Transverse colon (tissue), 4 donors: ENCODE measurements around the gene IP6K3. TPM values are rescaled to one million over a fixed set of nuclear protein-coding genes. Genes with fewer than 3 reads are reported as not detected.

Experiments
- DNase-seq: peaks from one replicate; pipeline ENCODE4 v3.0.0-alpha.2; 2019
- H3K27ac ChIP-seq, 4 donors: fragments of 200-600 bp; sonication (generic); 2 replicates each; pipeline ENCODE4 v1.5.1; 2016 to 2018; ENCODE audit warnings: inconsistent platforms in 4 of 4
- H3K27me3 ChIP-seq: fragments of 200-600 bp; sonication (generic); 2 replicates; pipeline ENCODE4 v1.5.1; 2017; ENCODE audit warnings: inconsistent platforms
- H3K36me3 ChIP-seq, 4 donors: fragments of 200-600 bp; sonication (generic); 2 replicates each; pipeline ENCODE4 v1.5.1; 2017 to 2019; ENCODE audit warnings: inconsistent platforms in 4 of 4
- H3K4me1 ChIP-seq, 4 donors: fragments of 200-600 bp; sonication (generic); 2 replicates each; pipeline ENCODE4 v1.5.1; 2017 to 2020; ENCODE audit warnings: inconsistent platforms in 4 of 4
- H3K4me3 ChIP-seq, 4 donors: fragments of 200-600 bp; sonication (generic); 1 replicate in 1 of 4; 2 replicates in 3 of 4; pipeline versions ENCODE4 v1.5.1 to v1.6.1; 2017 to 2019; ENCODE audit warnings: inconsistent platforms in 4 of 4
- H3K9me3 ChIP-seq, 2 donors: fragments of 200-600 bp; sonication (generic); 2 replicates each; pipeline ENCODE4 v1.5.1; 2017 to 2019; ENCODE audit warnings: inconsistent platforms in 2 of 2
- CTCF ChIP-seq, 5 experiments: fragments of 200-600 bp in 3 of 5; fragments of 450-650 bp in 2 of 5; sonication (generic) in 3 of 5; IDR thresholded peaks; 1 replicate in 2 of 5; 2 replicates in 3 of 5; pipeline ENCODE4 v1.5.1; 2016 to 2017; ENCODE audit warnings: antibody characterized with exemption in 5 of 5, inconsistent platforms in 3 of 5, mild to moderate bottlenecking in 2 of 5, moderate library complexity in 1 of 5
- EP300 ChIP-seq: sonication (generic); formaldehyde crosslinking; IDR thresholded peaks from one replicate; pipeline ENCODE4 v1.6.1; 2017; ENCODE audit warnings: antibody characterized with exemption, low read depth
- POLR2A ChIP-seq: fragments of 450-650 bp; IDR thresholded peaks from one replicate; pipeline ENCODE4 v1.6.1; 2016; ENCODE audit warnings: antibody characterized with exemption, mild to moderate bottlenecking, moderate library complexity
- POLR2AphosphoS5 ChIP-seq, 3 donors: sonication (generic); formaldehyde crosslinking; IDR thresholded peaks; one replicate each; pipeline ENCODE4 v1.6.1; 2016; ENCODE audit warnings: antibody characterized with exemption in 3 of 3
- WGBS, 2 donors: methylation state at CpG; one replicate each; pipeline ENCODE4 v1.1.5; 2018; ENCODE audit warnings: low coverage in 1 of 2; 5-methylcytosine and 5-hydroxymethylcytosine counted together
- in situ Hi-C, 4 donors: fragments of 200-750 bp; cut with MboI; loops; one replicate each; pipeline versions ENCODE4 v1.15.0 to v1.15.1; 2017; ENCODE audit warnings: low sequenced_read_pairs in 3 of 4, low pct_ligation_motif_present in 1 of 4, low pct_unique_long_range_greater_than_20kb in 1 of 4
- intact Hi-C: fragments of 100-400 bp; cut with DNase I; formaldehyde crosslinking; loops from one replicate; pipeline ENCODE4 v1.15.1; 2023; ENCODE audit warnings: low total_unique reads
- total RNA-seq, 4 donors: library from RNA; depleted of rRNA; stranded (reverse); fragments of >200 nt; gene quantifications; one replicate each; pipeline ENCODE4 v1.1.0, GENCODE V29; 2016

Gene IP6K3
- total RNA-seq, 4 donors from 2014 or later = 1.00 to 2.9 (median 1.9) TPM; not detected in 1

- Histone ChIP-seq H3K4me3 (peak within 1 kb of the TSS; percentile 67 to 95 (median 76)), H3K27ac (peak within 1 kb of the TSS; percentile 92 to 95 (median 94)), H3K9me3 (no peaks in the 10 kb centered on the region), H3K36me3 (no peaks in the 10 kb centered on the region), H3K27me3 (no peaks in the 10 kb centered on the region), H3K4me1 (peaks cover 7 to 15% (median 10%) of the 10 kb centered on the region in 4 donors)
- TF ChIP-seq CTCF (IDR thresholded peaks at IDR 0.05) (peak; percentile 44 to 79 (median 57)), POLR2A (peak; percentile 70), EP300 (no peak), POLR2AphosphoS5 (IDR thresholded peaks at IDR 0.05) (peak in 2 of 3 donors; percentile 76 to 91)
- in situ Hi-C loops = no loop called here
- intact Hi-C loops = no loop called here
- 4% methylated on average over 4 to 32 of the region's 73 CpGs for WGBS, 2 donors
- DNase-seq = peak; percentile 98
Observed at GRCh38 chr6:33711140-33712129, 35.3 kb downstream of the IP6K3 start, which contains the start of gene UQCC2. TSS of gene UQCC2 (minus strand) at chr6:33711700. CDS start at chr6:33711686, 14 bp downstream.

DNA sequence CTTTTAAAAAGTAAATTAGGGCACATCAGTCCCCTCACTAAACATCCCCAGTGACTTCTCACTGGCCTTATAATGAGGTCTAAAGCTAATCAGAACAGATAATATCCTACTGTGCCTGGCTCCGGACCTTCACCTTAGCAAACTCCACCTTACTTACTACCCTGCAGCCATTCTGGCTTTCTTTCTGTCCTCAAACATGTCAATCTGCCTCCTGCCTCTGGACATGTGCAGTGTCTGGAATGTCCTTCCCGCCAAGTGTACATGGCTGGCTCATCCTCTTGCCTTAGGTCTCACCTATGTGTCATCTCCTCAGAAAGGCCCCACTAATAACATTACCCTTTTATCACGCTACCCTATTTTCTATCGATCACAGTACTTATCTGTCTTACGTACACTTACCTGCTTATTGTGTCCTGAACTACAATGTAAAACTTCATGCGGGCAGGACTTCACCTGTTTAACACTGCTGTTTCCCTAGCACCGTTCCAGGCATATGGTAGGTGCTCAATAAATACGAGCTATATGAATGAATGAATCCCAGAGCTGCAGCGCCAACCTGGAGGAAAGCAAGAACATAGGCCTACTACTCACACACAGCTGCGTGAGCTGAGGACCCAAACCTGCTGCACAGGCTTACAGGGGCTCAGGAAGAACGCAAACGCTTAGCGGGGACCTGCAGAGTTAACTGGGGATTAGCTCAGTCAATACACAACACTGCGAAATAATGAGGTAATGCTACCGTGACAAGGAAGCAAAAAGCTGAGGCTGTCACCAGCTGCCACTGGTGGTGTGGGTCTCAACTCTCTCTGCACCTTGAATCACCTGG lies 36.2 kb downstream of the IP6K3 start:
- H3K4me1 ChIP-seq = peaks cover 7 to 15% (median 10%) of the 10 kb centered on the region in 4 donors
- TF ChIP-seq POLR2AphosphoS5 (IDR thresholded peaks at IDR 0.05) = no peak
- no peak for TF ChIP-seq EP300
- peak overlapping the region in 3 of 4 donors; percentile 67 to 95 (median 76) for H3K4me3 ChIP-seq
- intact Hi-C loops (no loop called here), in situ Hi-C loops (no loop called here)
- no peaks in the 10 kb centered on the region for H3K9me3 ChIP-seq
- no peak for DNase-seq
- H3K36me3 ChIP-seq = no peaks in the 10 kb centered on the region
- no peaks in the 10 kb centered on the region for H3K27me3 ChIP-seq
- WGBS, 2 donors = 78 to 90% methylated on average over 9 to 15 of the region's 15 CpGs
- H3K27ac ChIP-seq = peak overlapping the region; percentile 92 to 95 (median 94)

- Histone ChIP-seq H3K36me3 (no peaks in the 10 kb centered on the region), H3K9me3 (no peaks in the 10 kb centered on the region), H3K4me3 (no peak overlapping the region), H3K27ac (no peak overlapping the region), H3K27me3 (no peaks in the 10 kb centered on the region), H3K4me1 (peaks cover 7 to 15% (median 10%) of the 10 kb centered on the region in 4 donors)
- no peak for TF ChIP-seq POLR2A
- no peak for TF ChIP-seq CTCF (IDR thresholded peaks at IDR 0.05)
- TF ChIP-seq EP300 = no peak
- no peak for TF ChIP-seq POLR2AphosphoS5 (IDR thresholded peaks at IDR 0.05)
- DNase-seq = no peak
- WGBS, 2 donors = 91 to 93% methylated on average over 7 to 10 of the region's 10 CpGs
- in situ Hi-C loops = loop anchor here in 1 of 4 donors (10.0 kb wide), 1 partner anchor 125 kb away; the partner anchor contains the start of gene BAK1
- intact Hi-C loops = no loop called here
Observed at GRCh38 chr6:33709605-33710295, 37.0 kb downstream of the IP6K3 start.

DNA sequence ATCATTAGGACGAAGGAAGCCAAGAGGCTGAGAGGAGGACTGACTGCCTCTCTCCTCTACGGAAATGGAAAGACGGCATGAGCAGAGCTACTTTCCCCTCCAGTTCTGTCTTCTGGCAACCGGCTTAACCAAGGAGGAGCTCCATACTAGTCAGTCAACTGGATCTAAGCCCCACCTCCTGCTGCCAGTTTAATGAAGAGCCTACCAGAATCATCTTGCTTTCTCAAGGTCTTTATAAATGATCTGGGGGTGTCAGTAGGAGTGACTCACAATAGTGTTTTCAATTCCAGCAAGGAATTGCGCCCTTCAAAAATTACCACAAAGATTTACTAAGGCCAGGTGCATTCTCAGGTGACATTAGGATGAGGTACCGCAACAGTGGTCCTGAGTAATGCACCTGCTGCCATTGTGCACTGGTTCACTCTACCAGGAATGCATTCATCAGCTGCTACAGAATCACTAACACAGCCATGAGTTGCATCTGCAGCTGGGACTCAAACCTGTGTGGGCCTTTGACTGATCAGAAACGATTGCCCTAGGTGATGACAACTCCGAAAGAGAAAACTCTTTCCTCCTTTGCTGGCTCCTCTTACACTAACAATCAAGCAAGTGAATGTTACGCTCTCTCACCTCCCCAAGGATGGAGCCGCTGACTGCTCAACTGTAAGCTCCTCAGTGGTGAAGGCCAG lies 38.0 kb downstream of the IP6K3 start:
- Histone ChIP-seq H3K27ac (no peak overlapping the region), H3K4me1 (peaks cover 7 to 15% (median 10%) of the 10 kb centered on the region in 4 donors), H3K27me3 (no peaks in the 10 kb centered on the region), H3K36me3 (no peaks in the 10 kb centered on the region), H3K9me3 (no peaks in the 10 kb centered on the region), H3K4me3 (no peak overlapping the region)
- DNase-seq = no peak
- TF ChIP-seq EP300 (no peak), CTCF (IDR thresholded peaks at IDR 0.05) (no peak), POLR2AphosphoS5 (IDR thresholded peaks at IDR 0.05) (no peak), POLR2A (no peak)
- 94 to 95% methylated on average over 6 to 10 of the region's 10 CpGs for WGBS, 2 donors
- intact Hi-C loops = no loop called here
- in situ Hi-C loops = loop anchor here in 1 of 4 donors (10.0 kb wide), 1 partner anchor 124 kb away; the partner anchor contains the start of gene BAK1
